Tibial nerve (tissue), 4 donors: Measurements from ENCODE around the gene COX7A2L. TPM values are rescaled to one million over a fixed set of nuclear protein-coding genes. Genes with fewer than 3 reads are reported as not detected.

Experiments
- DNase-seq, 2 donors: peaks; one replicate each; pipeline ENCODE4 v3.0.0-alpha.2; 2019; ENCODE audit warnings: low spot score in 2 of 2
- H3K27ac ChIP-seq, 4 donors: fragments of 200-600 bp; sonication (generic) in 3 of 4; one replicate each; pipeline ENCODE4 v1.5.1; 2017 to 2019; ENCODE audit warnings: mild to moderate bottlenecking in 1 of 4
- H3K27me3 ChIP-seq, 2 donors: fragments of 200-600 bp; sonication (generic) in 1 of 2; one replicate each; pipeline versions ENCODE4 v1.5.1 to v1.6.0; 2017 to 2019
- H3K36me3 ChIP-seq, 3 donors: fragments of 200-600 bp; sonication (generic); one replicate each; pipeline ENCODE4 v1.5.1; 2018 to 2019
- H3K4me1 ChIP-seq, 4 donors: fragments of 200-600 bp; sonication (generic) in 3 of 4; one replicate each; pipeline ENCODE4 v1.5.1; 2017 to 2019
- H3K4me3 ChIP-seq, 4 donors: fragments of 200-600 bp; sonication (generic) in 3 of 4; one replicate each; pipeline ENCODE4 v1.5.1; 2017 to 2019; ENCODE audit warnings: mild to moderate bottlenecking in 1 of 4, moderate library complexity in 1 of 4
- H3K9me3 ChIP-seq, 4 donors: fragments of 200-600 bp; sonication (generic) in 3 of 4; one replicate each; pipeline ENCODE4 v1.5.1; 2017 to 2019
- EP300 ChIP-seq, 2 donors: sonication (generic); formaldehyde crosslinking; IDR thresholded peaks; one replicate each; pipeline ENCODE4 v1.6.1; 2017; ENCODE audit warnings: antibody characterized with exemption in 2 of 2, mild to moderate bottlenecking in 1 of 2
- POLR2A ChIP-seq, 2 donors: fragments of 450-650 bp; IDR thresholded peaks; one replicate each; pipeline ENCODE4 v1.6.1; 2017; ENCODE audit warnings: antibody characterized with exemption in 2 of 2, mild to moderate bottlenecking in 2 of 2, moderate library complexity in 2 of 2
- WGBS, 2 donors: methylation state at CpG; one replicate each; pipeline ENCODE4 v1.1.5; 2018; 5-methylcytosine and 5-hydroxymethylcytosine counted together
- total RNA-seq, 4 donors: library from RNA; depleted of rRNA; stranded (reverse); fragments of >200 nt; gene quantifications; one replicate each; pipeline ENCODE4 v1.1.0, GENCODE V29; 2016
- TF ChIP-seq, protein P1 (sequence below), 5 experiments: fragments of 200-600 bp in 3 of 5; fragments of 450-650 bp in 2 of 5; sonication (generic) in 3 of 5; IDR thresholded peaks; one replicate each; pipeline ENCODE4 v1.5.1; 2016 to 2019; ENCODE audit warnings: antibody characterized with exemption in 5 of 5, mild to moderate bottlenecking in 3 of 5, moderate library complexity in 2 of 5

COX7A2L gene
- total RNA-seq, 4 donors from 2014 or later: 99.9 to 137 (median 107) TPM

DNA sequence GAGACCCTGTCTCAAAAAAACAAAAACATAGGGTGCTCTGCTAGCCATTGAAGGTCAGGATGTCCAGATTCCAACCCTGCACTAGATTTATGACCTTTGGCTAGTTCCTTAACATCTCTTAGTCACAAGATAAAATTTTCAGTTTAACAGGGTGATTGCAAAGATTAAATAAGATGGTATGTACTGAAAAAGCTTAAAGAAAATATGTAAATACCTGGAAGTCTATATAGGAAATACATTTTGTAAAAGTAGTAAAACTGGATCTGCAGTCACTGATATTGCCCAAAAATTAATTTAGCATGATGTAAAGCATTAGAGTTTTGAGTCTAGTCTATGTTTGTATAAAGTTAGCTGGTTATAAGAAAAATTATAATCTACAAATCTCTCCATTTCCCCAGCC lies 5.4 kb upstream of the COX7A2L start:
- DNase-seq: no peak
- H3K4me1 ChIP-seq: peaks cover 0 to 27% (median 5%) of the 10 kb centered on the region in 4 donors
- TF ChIP-seq EP300 (IDR thresholded peaks at IDR 0.05) (no peak), POLR2A (IDR thresholded peaks at IDR 0.05) (no peak)
- TF ChIP-seq, protein P1, sequence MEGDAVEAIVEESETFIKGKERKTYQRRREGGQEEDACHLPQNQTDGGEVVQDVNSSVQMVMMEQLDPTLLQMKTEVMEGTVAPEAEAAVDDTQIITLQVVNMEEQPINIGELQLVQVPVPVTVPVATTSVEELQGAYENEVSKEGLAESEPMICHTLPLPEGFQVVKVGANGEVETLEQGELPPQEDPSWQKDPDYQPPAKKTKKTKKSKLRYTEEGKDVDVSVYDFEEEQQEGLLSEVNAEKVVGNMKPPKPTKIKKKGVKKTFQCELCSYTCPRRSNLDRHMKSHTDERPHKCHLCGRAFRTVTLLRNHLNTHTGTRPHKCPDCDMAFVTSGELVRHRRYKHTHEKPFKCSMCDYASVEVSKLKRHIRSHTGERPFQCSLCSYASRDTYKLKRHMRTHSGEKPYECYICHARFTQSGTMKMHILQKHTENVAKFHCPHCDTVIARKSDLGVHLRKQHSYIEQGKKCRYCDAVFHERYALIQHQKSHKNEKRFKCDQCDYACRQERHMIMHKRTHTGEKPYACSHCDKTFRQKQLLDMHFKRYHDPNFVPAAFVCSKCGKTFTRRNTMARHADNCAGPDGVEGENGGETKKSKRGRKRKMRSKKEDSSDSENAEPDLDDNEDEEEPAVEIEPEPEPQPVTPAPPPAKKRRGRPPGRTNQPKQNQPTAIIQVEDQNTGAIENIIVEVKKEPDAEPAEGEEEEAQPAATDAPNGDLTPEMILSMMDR (IDR thresholded peaks at IDR 0.05): no peak
- no peak overlapping the region for H3K4me3 ChIP-seq
- no peaks in the 10 kb centered on the region for H3K9me3 ChIP-seq
- H3K36me3 ChIP-seq: no peaks in the 10 kb centered on the region
- no peak overlapping the region for H3K27ac ChIP-seq
- H3K27me3 ChIP-seq: no peaks in the 10 kb centered on the region

DNA sequence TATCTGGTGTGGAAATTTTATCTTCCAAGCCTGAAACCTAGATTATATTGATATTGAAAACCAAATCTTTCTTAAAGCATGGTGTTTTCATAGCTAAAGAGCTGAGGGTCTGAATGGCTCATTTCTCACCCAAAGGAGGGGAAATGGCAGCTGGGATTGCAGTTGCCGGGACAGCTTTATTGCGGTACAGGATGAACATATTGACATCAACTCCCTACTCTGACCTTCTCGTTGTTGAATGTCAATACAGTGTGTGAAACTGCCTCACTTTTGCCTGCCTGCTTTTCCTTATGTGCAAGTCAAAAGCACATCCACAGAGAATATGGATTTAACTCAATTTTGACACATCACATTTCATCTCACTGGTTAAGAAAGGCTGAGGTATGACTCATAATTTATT lies 3.6 kb upstream of the COX7A2L start:
- H3K9me3 ChIP-seq: no peaks in the 10 kb centered on the region
- H3K4me3 ChIP-seq: no peak overlapping the region
- no peak for TF ChIP-seq POLR2A (IDR thresholded peaks at IDR 0.05)
- TF ChIP-seq EP300 (IDR thresholded peaks at IDR 0.05): no peak
- TF ChIP-seq, protein P1 (IDR thresholded peaks at IDR 0.05): no peak
- no peaks in the 10 kb centered on the region for H3K27me3 ChIP-seq
- H3K4me1 ChIP-seq: peaks cover 0 to 33% (median 6%) of the 10 kb centered on the region in 4 donors
- H3K27ac ChIP-seq: no peak overlapping the region
- no peak for DNase-seq
- H3K36me3 ChIP-seq: no peaks in the 10 kb centered on the region
- WGBS, 2 donors: 51 to 64% methylated on average over 3 of the region's 3 CpGs

DNA sequence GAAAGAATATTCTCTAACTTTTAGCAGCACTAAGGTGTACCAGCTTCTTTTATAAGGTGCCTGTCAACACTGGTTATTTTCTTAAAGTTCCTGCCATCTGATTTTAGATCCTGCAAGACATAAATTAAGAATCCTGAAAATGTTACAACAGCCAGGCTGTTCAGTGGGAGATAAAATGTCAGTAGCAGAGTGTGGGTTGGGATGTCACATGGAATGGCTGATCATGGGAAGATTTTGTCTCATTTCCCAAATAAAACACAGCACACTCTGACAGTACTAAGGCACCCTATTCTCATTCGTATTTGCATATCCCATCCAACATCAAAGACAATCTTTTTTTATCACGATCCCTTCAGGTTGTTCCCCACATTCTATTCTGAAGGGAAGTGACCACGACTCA lies 2.4 kb upstream of the COX7A2L start:
- no peak overlapping the region for H3K4me3 ChIP-seq
- DNase-seq: no peak
- no peaks in the 10 kb centered on the region for H3K36me3 ChIP-seq
- no peak overlapping the region for H3K27ac ChIP-seq
- H3K9me3 ChIP-seq: no peaks in the 10 kb centered on the region
- no peaks in the 10 kb centered on the region for H3K27me3 ChIP-seq
- TF ChIP-seq EP300 (IDR thresholded peaks at IDR 0.05): no peak
- TF ChIP-seq, protein P1 (IDR thresholded peaks at IDR 0.05): no peak
- no peak for TF ChIP-seq POLR2A (IDR thresholded peaks at IDR 0.05)
- WGBS, 2 donors: 84% methylated on average over 3 of the region's 3 CpGs
- peaks cover 0 to 37% (median 14%) of the 10 kb centered on the region in 4 donors for H3K4me1 ChIP-seq

DNA sequence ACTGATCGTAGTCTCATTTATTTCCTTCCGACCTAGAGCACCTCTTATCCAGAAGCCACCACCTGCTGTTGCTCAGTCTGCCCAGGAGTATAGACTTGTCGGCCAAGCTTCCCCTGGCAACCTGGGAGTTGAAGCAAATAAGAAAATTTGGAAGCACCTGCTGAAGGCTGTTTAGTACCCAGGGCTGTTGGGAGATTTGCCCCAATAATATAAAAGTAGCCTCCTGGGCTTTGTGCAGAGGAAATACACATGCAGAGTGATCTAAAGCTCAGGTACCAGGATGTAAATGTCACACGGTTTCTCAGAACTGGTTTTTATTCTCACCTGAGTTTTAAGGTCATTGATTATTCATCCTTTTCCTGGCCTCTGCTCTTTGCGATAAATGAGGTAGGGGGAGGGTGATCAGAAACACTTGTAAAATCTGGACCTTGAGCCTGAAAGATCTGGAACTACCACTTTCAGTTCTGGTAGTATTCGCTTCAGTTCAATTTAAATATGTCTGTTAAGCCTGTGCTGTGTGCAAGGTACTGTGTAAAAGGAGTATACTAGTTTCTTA lies 789 bp upstream of the COX7A2L start:
- Histone ChIP-seq H3K27ac (peak overlapping the region in 3 of 4 donors; percentile 91 to 97 (median 93)), H3K4me1 (peaks cover 0 to 42% (median 15%) of the 10 kb centered on the region in 4 donors), H3K9me3 (no peaks in the 10 kb centered on the region), H3K36me3 (no peaks in the 10 kb centered on the region), H3K27me3 (no peaks in the 10 kb centered on the region), H3K4me3 (peak overlapping the region; percentile 20 to 100 (median 98))
- 27 to 29% methylated on average over 6 of the region's 6 CpGs for WGBS, 2 donors
- DNase-seq: no peak
- no peak for TF ChIP-seq EP300 (IDR thresholded peaks at IDR 0.05)
- TF ChIP-seq, protein P1 (IDR thresholded peaks at IDR 0.05): no peak
- TF ChIP-seq POLR2A (IDR thresholded peaks at IDR 0.05): no peak

DNA sequence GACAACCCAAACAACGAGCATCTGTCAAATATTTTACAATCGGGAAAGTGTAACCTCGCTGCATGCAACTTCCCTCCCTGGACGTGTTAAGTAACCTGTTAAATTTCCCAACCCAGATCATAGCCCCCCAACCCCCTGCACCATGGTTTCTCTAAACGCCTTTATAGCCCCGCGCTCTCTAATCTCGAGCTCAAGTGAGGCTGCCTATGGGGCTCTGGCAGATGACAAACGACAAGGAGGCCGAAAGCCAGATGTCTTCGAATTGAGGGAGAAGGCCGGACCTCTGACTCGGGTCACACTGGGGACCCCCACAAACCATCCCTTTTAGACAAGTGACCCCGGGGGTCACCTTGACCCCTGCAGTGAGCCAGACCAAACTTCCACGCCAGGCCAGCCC lies 526 bp downstream of the COX7A2L start:
- 1% methylated on average over 15 of the region's 15 CpGs for WGBS, 2 donors
- H3K36me3 ChIP-seq: no peaks in the 10 kb centered on the region
- peak overlapping the region; percentile 91 to 97 (median 94) for H3K27ac ChIP-seq
- no peaks in the 10 kb centered on the region for H3K27me3 ChIP-seq
- no peaks in the 10 kb centered on the region for H3K9me3 ChIP-seq
- TF ChIP-seq EP300 (IDR thresholded peaks at IDR 0.05) (no peak), POLR2A (IDR thresholded peaks at IDR 0.05) (no peak)
- TF ChIP-seq, protein P1 (IDR thresholded peaks at IDR 0.05): no peak
- H3K4me1 ChIP-seq: peaks cover 0 to 48% (median 15%) of the 10 kb centered on the region in 4 donors
- peak overlapping the region; percentile 81 to 100 (median 98) for H3K4me3 ChIP-seq
- DNase-seq: no peak
